Endothelial cell of umbilical vein (primary cell): ENCODE data around the gene FAM98C. TPM values are rescaled to one million over a fixed set of nuclear protein-coding genes. Genes with fewer than 3 reads are reported as not detected.

Experiments used
- BruUV-seq: library from RNA; stranded (reverse); fragments of 400-500 nt; replicated peaks from 2 replicates; lab custom pipeline; 2021; lab: Mats Ljungman, UMichigan
- CTCF ChIA-PET: fragments of 300-600, 350-600 bp; sonication (Branson Sonifier 250); formaldehyde crosslinking; loops from one replicate; lab custom pipeline; 2021; ENCODE audit warnings: antibody characterized with exemption, inconsistent platforms; lab: Charles Lee
- POLR2A ChIA-PET: fragments of 300-600, 350-600 bp; sonication (Branson Sonifier 250); formaldehyde crosslinking; loops from one replicate; lab custom pipeline; 2021; ENCODE audit warnings: antibody characterized with exemption, inconsistent platforms; lab: Charles Lee
- DNase-seq: peaks from one replicate; pipeline ENCODE4 v3.0.0-alpha.2; 2011; ENCODE audit warnings: low read depth, low spot score
- FAIRE-seq: peaks from 2 replicates; lab custom pipeline; 2011; peaks lifted over from hg19 to GRCh38; lab: Jason Lieb, UNC
- H2AFZ ChIP-seq: 2 replicates; pipeline ENCODE4 v1.6.0; 2012; ENCODE audit warnings: low read depth, low read length, control low read depth, inconsistent platforms
- H3K27ac ChIP-seq: 2 replicates; pipeline ENCODE4 v1.5.1; 2011; ENCODE audit warnings: low read depth, mild to moderate bottlenecking, control low read depth, low read length, moderate library complexity; ENCODE audit not compliant: insufficient read depth
- H3K27me3 ChIP-seq, 2 experiments: 2 replicates each; pipeline versions ENCODE4 v1.6.0 to v1.6.1; 2011; ENCODE audit warnings: low read length in 2 of 2, mixed read lengths in 1 of 2; ENCODE audit not compliant: control insufficient read depth in 2 of 2, insufficient read depth in 2 of 2
- H3K36me3 ChIP-seq, 2 experiments: 2 replicates in 1 of 2; 3 replicates in 1 of 2; pipeline ENCODE4 v1.5.1; 2011; ENCODE audit warnings: low read length in 2 of 2, mild to moderate bottlenecking in 1 of 2, moderate library complexity in 1 of 2; ENCODE audit not compliant: control insufficient read depth in 2 of 2, insufficient read depth in 2 of 2; ENCODE audit errors: extremely low read depth in 1 of 2
- H3K4me1 ChIP-seq: 3 replicates; pipeline ENCODE4 v1.5.1; 2011; ENCODE audit warnings: mild to moderate bottlenecking, low read length; ENCODE audit not compliant: control insufficient read depth, insufficient read depth; ENCODE audit errors: extremely low read depth
- H3K4me2 ChIP-seq: 2 replicates; pipeline ENCODE4 v1.6.1; 2011; ENCODE audit warnings: low read length, control low read depth, mixed read lengths; ENCODE audit not compliant: insufficient read depth
- H3K4me3 ChIP-seq, 3 experiments: fragments of 200-600 bp in 1 of 3; sonication (generic), shearing (Covaris generic) in 1 of 3; replicated peaks in 1 of 3; 2 replicates each; pipeline ENCODE4 v1.5.1; 2011 to 2016; ENCODE audit warnings: control low read depth in 3 of 3, low read length in 3 of 3, mild to moderate bottlenecking in 2 of 3, inconsistent platforms in 1 of 3, low read depth in 1 of 3, moderate library complexity in 1 of 3; ENCODE audit not compliant: insufficient read depth in 1 of 3
- H3K79me2 ChIP-seq: 2 replicates; pipeline ENCODE4 v1.6.0; 2012; ENCODE audit warnings: low read length, inconsistent platforms; ENCODE audit not compliant: control insufficient read depth, insufficient read depth
- H3K9ac ChIP-seq: replicated peaks from 2 replicates; pipeline ENCODE3; 2011; ENCODE audit warnings: low read length, control low read depth; ENCODE audit not compliant: insufficient read depth; ENCODE audit errors: extremely low read depth
- H3K9me1 ChIP-seq: replicated peaks from 3 replicates; pipeline ENCODE4 v1.6.0; 2011; ENCODE audit warnings: mild to moderate bottlenecking, low read length; ENCODE audit not compliant: control insufficient read depth, insufficient read depth; ENCODE audit errors: extremely low read depth
- H3K9me3 ChIP-seq: replicated peaks from 2 replicates; pipeline ENCODE4 v1.5.1; 2012; ENCODE audit warnings: low read length, inconsistent platforms; ENCODE audit not compliant: control insufficient read depth, insufficient read depth
- H4K20me1 ChIP-seq: replicated peaks from 2 replicates; pipeline ENCODE3; 2011; ENCODE audit warnings: mild to moderate bottlenecking, low read length; ENCODE audit not compliant: control insufficient read depth, insufficient read depth; ENCODE audit errors: extremely low read depth
- EZH2 ChIP-seq: IDR thresholded peaks from 2 replicates; pipeline ENCODE4 v1.6.1; 2012; ENCODE audit warnings: borderline replicate concordance, low read depth, mild to moderate bottlenecking, moderate library complexity, low read length, inconsistent platforms; ENCODE audit not compliant: severe bottlenecking
- FOS ChIP-seq: IDR thresholded peaks from 2 replicates; pipeline ENCODE4 v1.6.1; 2011; ENCODE audit warnings: mild to moderate bottlenecking, low read length, moderate library complexity, borderline replicate concordance; ENCODE audit not compliant: insufficient read depth
- GATA2 ChIP-seq: IDR thresholded peaks from 2 replicates; pipeline ENCODE4 v1.7.0; 2011; ENCODE audit warnings: low read depth, mild to moderate bottlenecking, moderate library complexity, mixed read lengths, low read length; ENCODE audit not compliant: insufficient read length, insufficient read depth
- JUN ChIP-seq: IDR thresholded peaks from 2 replicates; pipeline ENCODE4 v1.6.1; 2011; ENCODE audit warnings: borderline replicate concordance, low read depth; ENCODE audit not compliant: insufficient read length, insufficient read depth
- MYC ChIP-seq: IDR thresholded peaks from one replicate; pipeline ENCODE4 v1.6.1; 2011; ENCODE audit warnings: mild to moderate bottlenecking, low read depth, low read length
- POLR2A ChIP-seq: IDR thresholded peaks from 2 replicates; pipeline ENCODE4 v1.6.1; 2012; ENCODE audit warnings: low read depth, mild to moderate bottlenecking, control low read depth, low read length
- POLR2AphosphoS5 ChIP-seq: IDR thresholded peaks from 2 replicates; pipeline ENCODE4 v1.6.1; 2012; ENCODE audit warnings: low read depth, mild to moderate bottlenecking, control low read depth, low read length, moderate library complexity; ENCODE audit not compliant: insufficient read depth
- dilution Hi-C: fragments of 300-500 bp; cut with MboI; formaldehyde crosslinking; loops from one replicate; pipeline ENCODE4 v1.15.0; 2019; ENCODE audit warnings: low sequenced_read_pairs; ENCODE audit not compliant: extremely low pct_ligation_motif_present
- intact Hi-C: fragments of 100-400 bp; cut with micrococcal nuclease; formaldehyde crosslinking; loops from one replicate; pipeline ENCODE4 v1.10.0; 2022
- polyA plus RNA-seq, 4 experiments: library from polyadenylated mRNA; depleted of rRNA in 3 of 4; stranded (reverse) in 3 of 4; unstranded in 1 of 4; fragments of >200 nt; gene quantifications; 2 replicates each; pipeline versions ENCODE4 v1.2.1 to v1.2.3, GENCODE V29; 2011 to 2012; ENCODE audit warnings: missing spikeins in 1 of 4
- total RNA-seq: library from RNA; stranded (reverse); gene quantifications from 2 replicates; pipeline ENCODE4 v1.2.3, GENCODE V29; 2021
- TF ChIP-seq, protein P1 (sequence below): IDR thresholded peaks from 2 replicates; pipeline ENCODE4 v1.6.1; 2011; ENCODE audit not compliant: insufficient read depth, insufficient read length
- TF ChIP-seq, protein P2 (sequence below), 2 donors: IDR thresholded peaks; 1 replicate in 1 of 2; 2 replicates in 1 of 2; pipeline ENCODE4 v1.5.1; 2011; ENCODE audit warnings: low read length in 2 of 2, mild to moderate bottlenecking in 2 of 2, moderate library complexity in 2 of 2, control low read depth in 1 of 2, inconsistent platforms in 1 of 2, low read depth in 1 of 2; ENCODE audit not compliant: insufficient read depth in 1 of 2; ENCODE audit errors: extremely low read depth in 1 of 2

The FAM98C gene
- total and polyA plus RNA-seq, 2 donors (not counting 3 experiments of a cell fraction or from before 2014, with no cell fraction given) = 12.6 to 13.0 TPM

GRCh38 chr19:38412491-38412890 is 9.6 kb downstream of the FAM98C start:
- no peaks in the 10 kb centered on the region for H3K27me3 ChIP-seq
- dilution Hi-C loops = no loop called here
- no peak overlapping the region for H3K4me2 ChIP-seq
- no peak overlapping the region for H3K9ac ChIP-seq
- H3K9me3 ChIP-seq = no peaks in the 10 kb centered on the region
- no peak overlapping the region for H3K4me3 ChIP-seq
- TF ChIP-seq, protein P1, sequence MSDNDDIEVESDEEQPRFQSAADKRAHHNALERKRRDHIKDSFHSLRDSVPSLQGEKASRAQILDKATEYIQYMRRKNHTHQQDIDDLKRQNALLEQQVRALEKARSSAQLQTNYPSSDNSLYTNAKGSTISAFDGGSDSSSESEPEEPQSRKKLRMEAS = no peak
- TF ChIP-seq GATA2 = no peak
- H3K9me1 ChIP-seq = no peaks in the 10 kb centered on the region
- no peak overlapping the region for H2AFZ ChIP-seq
- H3K4me1 ChIP-seq = no peaks in the 10 kb centered on the region
- no peaks in the 10 kb centered on the region for H4K20me1 ChIP-seq
- DNase-seq (no peak), FAIRE-seq (no peak)
- ChIA-PET POLR2A (no interaction called here), CTCF (interaction anchor here (1.6 to 3.1 kb wide), 2 partner anchors 10 to 222 kb away, joined by 5 to 8 read pairs; partner anchors contain the start of gene FAM98C)
- no TSS peak for BruUV-seq
- H3K79me2 ChIP-seq = no peaks in the 10 kb centered on the region
- no peaks in the 10 kb centered on the region for H3K36me3 ChIP-seq
- no peak overlapping the region for H3K27ac ChIP-seq
- intact Hi-C loops = no loop called here

- FAIRE-seq (no peak), DNase-seq (no peak)
- Histone ChIP-seq H3K27ac (no peak overlapping the region), H3K4me3 (no peak overlapping the region), H3K4me1 (no peaks in the 10 kb centered on the region), H3K36me3 (no peaks in the 10 kb centered on the region), H3K27me3 (no peaks in the 10 kb centered on the region), H3K79me2 (no peaks in the 10 kb centered on the region), H4K20me1 (no peaks in the 10 kb centered on the region), H2AFZ (no peak overlapping the region), H3K9ac (no peak overlapping the region), H3K4me2 (no peak overlapping the region), H3K9me3 (no peaks in the 10 kb centered on the region), H3K9me1 (no peaks in the 10 kb centered on the region)
- no TSS peak for BruUV-seq
- CTCF ChIA-PET = interaction anchor here (0.9 to 3.1 kb wide), 2 partner anchors 10 to 221 kb away, joined by 4 to 8 read pairs; partner anchors contain the start of gene FAM98C
- POLR2A ChIA-PET = no interaction called here
- intact Hi-C loops (no loop called here), dilution Hi-C loops (no loop called here)
- TF ChIP-seq, protein P2, sequence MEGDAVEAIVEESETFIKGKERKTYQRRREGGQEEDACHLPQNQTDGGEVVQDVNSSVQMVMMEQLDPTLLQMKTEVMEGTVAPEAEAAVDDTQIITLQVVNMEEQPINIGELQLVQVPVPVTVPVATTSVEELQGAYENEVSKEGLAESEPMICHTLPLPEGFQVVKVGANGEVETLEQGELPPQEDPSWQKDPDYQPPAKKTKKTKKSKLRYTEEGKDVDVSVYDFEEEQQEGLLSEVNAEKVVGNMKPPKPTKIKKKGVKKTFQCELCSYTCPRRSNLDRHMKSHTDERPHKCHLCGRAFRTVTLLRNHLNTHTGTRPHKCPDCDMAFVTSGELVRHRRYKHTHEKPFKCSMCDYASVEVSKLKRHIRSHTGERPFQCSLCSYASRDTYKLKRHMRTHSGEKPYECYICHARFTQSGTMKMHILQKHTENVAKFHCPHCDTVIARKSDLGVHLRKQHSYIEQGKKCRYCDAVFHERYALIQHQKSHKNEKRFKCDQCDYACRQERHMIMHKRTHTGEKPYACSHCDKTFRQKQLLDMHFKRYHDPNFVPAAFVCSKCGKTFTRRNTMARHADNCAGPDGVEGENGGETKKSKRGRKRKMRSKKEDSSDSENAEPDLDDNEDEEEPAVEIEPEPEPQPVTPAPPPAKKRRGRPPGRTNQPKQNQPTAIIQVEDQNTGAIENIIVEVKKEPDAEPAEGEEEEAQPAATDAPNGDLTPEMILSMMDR (IDR thresholded peaks at IDR 0.05; ENCODE audit: extremely low read depth in 1 of 2, insufficient read depth in 1 of 2, low read depth in 1 of 2, low read length in 2 of 2) = no peak
- no peak for TF ChIP-seq MYC
- TF ChIP-seq POLR2A = no peak
- no peak for TF ChIP-seq EZH2
- no peak for TF ChIP-seq GATA2
- no peak for TF ChIP-seq POLR2AphosphoS5
- no peak for TF ChIP-seq JUN
- TF ChIP-seq, protein P1 = no peak
- no peak for TF ChIP-seq FOS
These were observed 10.1 kb downstream of the FAM98C start for GRCh38 chr19:38412961-38413360.
